Measurements from ENCODE around the gene EIF3B. TPM values are rescaled to one million over a fixed set of nuclear protein-coding genes. Genes with fewer than 3 reads are reported as not detected.
"Not testable (repeated sequence)": the region's sequence is repeated elsewhere in the genome, so short reads cannot be mapped to it uniquely, and the experiment has no call there.

The EIF3B gene
- total and polyA plus RNA-seq, 4 donors, result 27.4 to 98.8 (median 60.8) TPM

GRCh38 chr7:2314209-2314955 is 40.2 kb upstream of the EIF3B start, which contains the start of gene SNX8:
Gene SNX8, minus strand, starts transcription at chr7:2314441. Its CDS starts 20 bp downstream, at chr7:2314421.
- Histone ChIP-seq H3K36me3 (ENCODE audit: control insufficient read depth in 4 of 4, insufficient read depth in 3 of 4, low read depth in 1 of 4, low read length in 3 of 4) (no peaks in the 10 kb centered on the region), H3K4me3 (ENCODE audit: low read depth in 1 of 3, low read length in 3 of 3) (peak within 1 kb of the TSS; percentile 85 to 91 (median 88)), H3K9ac (ENCODE audit: low read depth in 1 of 2, low read length in 2 of 2) (peak within 1 kb of the TSS; percentile 28 to 48), H3K4me1 (ENCODE audit: control insufficient read depth in 4 of 4, insufficient read depth in 4 of 4, low read length in 3 of 4) (peaks cover 0 to 10% (median 5%) of the 10 kb centered on the region in 4 donors), H3K9me3 (ENCODE audit: control insufficient read depth in 4 of 4, low read length in 3 of 4) (no peaks in the 10 kb centered on the region), H3K27me3 (ENCODE audit: control insufficient read depth in 4 of 4, insufficient read depth in 4 of 4, low read length in 3 of 4) (no peaks in the 10 kb centered on the region), H3K27ac (ENCODE audit: low read depth in 1 of 2, low read length in 2 of 2) (peak within 1 kb of the TSS; percentile 59 to 77)
- DNase-seq (ENCODE audit: low spot score), result peak; percentile 100
- WGBS, result 2% methylated on average over 78 of the region's 78 CpGs
- TF ChIP-seq HNF4A (conservative IDR thresholded peaks at IDR 0.05) (peak in 1 of 2 donors; percentile 66), NR2F2 (IDR thresholded peaks at IDR 0.05) (no peak), REST (IDR thresholded peaks at IDR 0.05) (no peak), SP1 (IDR thresholded peaks at IDR 0.05) (peak; percentile 56), HNF4G (IDR thresholded peaks at IDR 0.05) (no peak)

- not testable (repeated sequence) for H3K27ac ChIP-seq (ENCODE audit: low read depth in 1 of 2, low read length in 2 of 2); H3K9ac ChIP-seq (ENCODE audit: low read depth in 1 of 2, low read length in 2 of 2)
- WGBS, result 75% methylated on average over 3 of the region's 3 CpGs
Observed at GRCh38 chr7:2314956-2315530, 39.6 kb upstream of the EIF3B start.

DNA sequence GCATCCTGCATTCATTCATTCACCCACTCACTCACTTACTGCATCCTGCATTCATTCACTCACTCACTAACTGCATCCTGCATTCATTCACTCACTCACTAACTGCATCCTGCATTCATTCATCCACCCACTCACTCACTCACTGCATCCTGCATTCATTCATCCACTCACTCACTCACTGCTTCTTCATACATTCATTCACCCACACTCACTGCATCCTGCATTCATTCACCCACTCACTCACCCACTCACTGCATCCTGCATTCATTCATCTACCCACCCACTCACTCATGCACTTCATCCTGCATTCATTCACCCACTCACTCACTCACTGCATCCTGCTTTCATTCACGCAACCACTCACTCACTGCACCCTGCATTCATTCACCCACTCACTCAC is 38.8 kb upstream of the EIF3B start:
- H3K36me3 ChIP-seq (ENCODE audit: control insufficient read depth in 4 of 4, insufficient read depth in 3 of 4, low read depth in 1 of 4, low read length in 3 of 4), result no peaks in the 10 kb centered on the region
- H3K9ac ChIP-seq (ENCODE audit: low read depth in 1 of 2, low read length in 2 of 2), result no peak overlapping the region
- TF ChIP-seq YY1 (IDR thresholded peaks at IDR 0.05), result no peak
- TF ChIP-seq, protein P1, sequence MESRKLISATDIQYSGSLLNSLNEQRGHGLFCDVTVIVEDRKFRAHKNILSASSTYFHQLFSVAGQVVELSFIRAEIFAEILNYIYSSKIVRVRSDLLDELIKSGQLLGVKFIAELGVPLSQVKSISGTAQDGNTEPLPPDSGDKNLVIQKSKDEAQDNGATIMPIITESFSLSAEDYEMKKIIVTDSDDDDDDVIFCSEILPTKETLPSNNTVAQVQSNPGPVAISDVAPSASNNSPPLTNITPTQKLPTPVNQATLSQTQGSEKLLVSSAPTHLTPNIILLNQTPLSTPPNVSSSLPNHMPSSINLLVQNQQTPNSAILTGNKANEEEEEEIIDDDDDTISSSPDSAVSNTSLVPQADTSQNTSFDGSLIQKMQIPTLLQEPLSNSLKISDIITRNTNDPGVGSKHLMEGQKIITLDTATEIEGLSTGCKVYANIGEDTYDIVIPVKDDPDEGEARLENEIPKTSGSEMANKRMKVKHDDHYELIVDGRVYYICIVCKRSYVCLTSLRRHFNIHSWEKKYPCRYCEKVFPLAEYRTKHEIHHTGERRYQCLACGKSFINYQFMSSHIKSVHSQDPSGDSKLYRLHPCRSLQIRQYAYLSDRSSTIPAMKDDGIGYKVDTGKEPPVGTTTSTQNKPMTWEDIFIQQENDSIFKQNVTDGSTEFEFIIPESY (IDR thresholded peaks at IDR 0.05), result no peak
- no peak for TF ChIP-seq RAD21 (IDR thresholded peaks at IDR 0.05)
- TF ChIP-seq, protein P2, sequence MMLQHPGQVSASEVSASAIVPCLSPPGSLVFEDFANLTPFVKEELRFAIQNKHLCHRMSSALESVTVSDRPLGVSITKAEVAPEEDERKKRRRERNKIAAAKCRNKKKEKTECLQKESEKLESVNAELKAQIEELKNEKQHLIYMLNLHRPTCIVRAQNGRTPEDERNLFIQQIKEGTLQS (IDR thresholded peaks at IDR 0.05), result no peak
- no peak for TF ChIP-seq HNF4A (conservative IDR thresholded peaks at IDR 0.05)
- no peak for TF ChIP-seq RXRA (IDR thresholded peaks at IDR 0.05)
- no peak for TF ChIP-seq EGR1 (IDR thresholded peaks at IDR 0.05; ENCODE audit: low read depth in 2 of 2)
- no peak for TF ChIP-seq NR2F2 (IDR thresholded peaks at IDR 0.05)
- TF ChIP-seq HNF4G (IDR thresholded peaks at IDR 0.05), result no peak
- TF ChIP-seq TAF1 (conservative IDR thresholded peaks at IDR 0.05), result no peak
- no peak for TF ChIP-seq GABPA (IDR thresholded peaks at IDR 0.05 in 1 of 2, conservative IDR thresholded peaks at IDR 0.05 in 1 of 2)
- TF ChIP-seq, protein P3, sequence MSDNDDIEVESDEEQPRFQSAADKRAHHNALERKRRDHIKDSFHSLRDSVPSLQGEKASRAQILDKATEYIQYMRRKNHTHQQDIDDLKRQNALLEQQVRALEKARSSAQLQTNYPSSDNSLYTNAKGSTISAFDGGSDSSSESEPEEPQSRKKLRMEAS (IDR thresholded peaks at IDR 0.05), result no peak
- TF ChIP-seq JUND (IDR thresholded peaks at IDR 0.05), result no peak
- TF ChIP-seq REST (IDR thresholded peaks at IDR 0.05), result no peak
- no peak overlapping the region for H3K27ac ChIP-seq (ENCODE audit: low read depth in 1 of 2, low read length in 2 of 2)
- H3K27me3 ChIP-seq (ENCODE audit: control insufficient read depth in 4 of 4, insufficient read depth in 4 of 4, low read length in 3 of 4), result no peaks in the 10 kb centered on the region
- peaks cover 0 to 10% (median 5%) of the 10 kb centered on the region in 4 donors for H3K4me1 ChIP-seq (ENCODE audit: control insufficient read depth in 4 of 4, insufficient read depth in 4 of 4, low read length in 3 of 4)
- DNase-seq (ENCODE audit: low spot score), result no peak
- H3K9me3 ChIP-seq (ENCODE audit: control insufficient read depth in 4 of 4, low read length in 3 of 4), result no peaks in the 10 kb centered on the region
- WGBS, result 88% methylated on average over 1 of the region's 1 CpG
- no peak overlapping the region for H3K4me3 ChIP-seq (ENCODE audit: low read depth in 1 of 3, low read length in 3 of 3)

More at GRCh38 chr7:2314956-2315530, 39.6 kb upstream of the EIF3B start:
- not testable (repeated sequence) for H3K9me3 ChIP-seq (ENCODE audit: control insufficient read depth in 4 of 4, low read length in 3 of 4); H3K36me3 ChIP-seq (ENCODE audit: control insufficient read depth in 4 of 4, insufficient read depth in 3 of 4, low read depth in 1 of 4, low read length in 3 of 4); H3K4me1 ChIP-seq (ENCODE audit: control insufficient read depth in 4 of 4, insufficient read depth in 4 of 4, low read length in 3 of 4); H3K27me3 ChIP-seq (ENCODE audit: control insufficient read depth in 4 of 4, insufficient read depth in 4 of 4, low read length in 3 of 4); H3K4me3 ChIP-seq (ENCODE audit: low read depth in 1 of 3, low read length in 3 of 3); DNase-seq (ENCODE audit: low spot score)

Data from liver (tissue), 9 donors.